ENCODE data around the gene PLCXD3. TPM values are rescaled to one million over a fixed set of nuclear protein-coding genes. Genes with fewer than 3 reads are reported as not detected.
A peak's percentile ranks its signal among the peaks of the same experiment; 100 is the strongest.
"Not testable (repeated sequence)": the region's sequence is repeated elsewhere in the genome, so short reads cannot be mapped to it uniquely, and the experiment has no call there.

The PLCXD3 gene
- total RNA-seq, 1 donor from 2014 or later, result 0.64 TPM

DNA sequence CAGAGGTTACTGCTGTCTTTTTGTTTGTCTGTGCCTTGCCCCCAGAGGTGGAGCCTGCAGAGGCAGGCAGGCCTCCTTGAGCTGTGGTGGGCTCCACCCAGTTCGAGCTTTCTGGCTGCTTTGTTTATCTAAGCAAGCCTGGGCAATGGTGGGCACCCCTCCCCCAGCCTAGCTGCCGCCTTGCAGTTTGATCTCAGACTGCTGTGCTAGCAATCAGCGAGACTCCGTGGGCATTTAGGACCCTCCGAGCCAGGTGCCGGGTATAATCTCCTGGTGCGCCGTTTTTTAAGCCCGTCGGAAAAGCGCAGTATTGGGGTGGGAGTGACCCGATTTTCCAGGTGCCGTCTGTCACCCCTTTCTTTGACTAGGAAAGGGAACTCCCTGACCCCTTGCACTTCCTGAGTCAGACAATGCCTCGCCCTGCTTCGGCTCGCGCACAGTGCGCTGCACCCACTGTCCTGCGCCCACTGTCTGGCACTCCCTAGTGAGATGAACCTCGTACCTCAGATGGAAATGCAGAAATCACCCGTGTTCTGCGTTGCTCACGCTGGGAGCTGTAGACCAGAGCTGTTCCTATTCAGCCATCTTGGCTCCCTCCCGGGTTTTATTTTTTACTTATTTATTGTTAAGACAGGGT is 16.8 kb downstream of the PLCXD3 start:
- not testable (repeated sequence) for DNase-seq (ENCODE audit: low read depth in 2 of 2)

DNA sequence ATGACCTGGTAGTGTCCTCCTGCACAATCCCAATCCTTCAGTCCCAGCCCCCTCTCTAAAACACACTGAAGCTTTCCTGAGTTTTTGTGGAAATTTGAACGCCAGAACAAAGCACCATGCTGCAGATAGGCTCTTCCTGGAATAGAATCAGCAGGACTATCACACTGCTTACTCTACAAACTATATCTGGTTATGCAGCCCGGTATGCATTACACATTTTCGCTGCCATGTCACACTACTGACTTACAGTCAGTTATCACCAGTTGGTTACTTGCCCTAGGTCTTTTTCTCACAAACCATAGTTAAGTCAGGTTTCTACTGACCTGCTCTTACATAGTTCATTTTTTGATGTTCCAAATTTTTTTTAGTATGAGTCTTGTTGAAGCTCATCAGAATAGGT is 24.9 kb downstream of the PLCXD3 start:
- no peak for DNase-seq (ENCODE audit: low read depth in 2 of 2)

DNA sequence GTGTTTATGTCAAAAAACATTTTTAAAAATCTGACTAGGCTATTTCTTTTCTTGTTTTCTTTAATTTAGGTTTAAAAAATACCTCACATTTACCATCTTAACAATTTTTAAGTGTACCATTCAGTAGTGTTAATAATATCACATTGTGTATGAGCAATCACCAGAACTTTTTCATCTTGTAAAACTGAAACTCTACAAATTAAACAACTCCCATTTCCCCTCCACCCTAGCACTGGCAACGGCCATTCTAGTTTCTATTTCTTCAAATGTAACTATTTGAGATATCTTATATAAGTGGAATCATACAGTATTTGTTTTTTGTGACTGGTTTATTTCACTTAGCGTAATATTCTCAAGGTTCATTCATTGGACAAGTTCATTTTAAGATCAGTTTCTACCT is 27.7 kb downstream of the PLCXD3 start:
- DNase-seq (ENCODE audit: low read depth in 2 of 2), result no peak

DNA sequence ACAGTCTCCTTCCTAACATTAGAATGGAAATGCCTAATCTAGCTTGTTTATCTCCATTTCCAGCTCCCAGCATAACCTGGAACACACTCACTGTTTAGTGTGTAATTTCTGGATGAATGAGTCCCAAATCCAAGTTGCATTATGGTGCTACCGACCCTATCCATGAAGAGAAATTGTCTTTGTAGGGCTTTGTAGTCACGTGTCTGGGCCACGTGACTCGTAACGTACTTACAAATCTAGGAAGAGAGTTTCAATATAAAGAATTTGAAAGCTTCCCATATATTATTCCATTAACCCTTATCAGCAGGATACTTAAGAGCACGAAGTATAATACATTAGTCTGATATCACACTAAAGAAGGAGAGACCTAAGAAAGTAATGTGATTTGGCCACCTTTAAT is 28.2 kb downstream of the PLCXD3 start:
- no peak for DNase-seq (ENCODE audit: low read depth in 2 of 2)

DNA sequence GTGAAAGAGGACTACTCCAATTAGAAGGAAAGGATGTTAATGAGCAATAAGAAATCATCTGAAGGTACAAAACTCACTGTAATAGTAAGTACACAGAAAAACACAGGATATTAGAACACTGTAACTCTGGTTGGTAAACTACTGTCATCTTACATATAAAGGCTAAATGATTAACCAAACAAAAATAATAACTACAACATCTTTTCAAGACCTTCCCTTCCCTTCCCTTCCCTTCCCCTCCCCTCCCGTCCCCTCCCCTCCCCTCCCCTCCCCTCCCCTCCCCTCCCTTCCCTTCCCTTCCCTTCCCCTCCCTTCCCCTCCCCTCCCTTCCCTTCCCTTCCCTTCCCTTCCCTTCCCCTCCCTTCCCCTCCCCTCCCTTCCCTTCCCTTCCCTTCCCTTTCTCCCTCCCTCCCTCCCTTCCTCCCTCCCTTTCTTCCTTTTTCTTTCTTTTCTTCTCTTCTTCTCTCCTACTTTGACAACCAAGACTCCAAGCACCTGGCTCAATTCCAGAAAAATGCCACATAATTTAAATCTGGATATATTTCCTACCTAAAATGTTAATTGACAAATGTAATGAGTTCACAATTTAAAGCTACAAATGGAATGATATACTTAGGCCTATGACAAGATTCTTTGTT is 38.7 kb downstream of the PLCXD3 start:
- DNase-seq (ENCODE audit: low read depth in 2 of 2), result not testable (repeated sequence)

DNA sequence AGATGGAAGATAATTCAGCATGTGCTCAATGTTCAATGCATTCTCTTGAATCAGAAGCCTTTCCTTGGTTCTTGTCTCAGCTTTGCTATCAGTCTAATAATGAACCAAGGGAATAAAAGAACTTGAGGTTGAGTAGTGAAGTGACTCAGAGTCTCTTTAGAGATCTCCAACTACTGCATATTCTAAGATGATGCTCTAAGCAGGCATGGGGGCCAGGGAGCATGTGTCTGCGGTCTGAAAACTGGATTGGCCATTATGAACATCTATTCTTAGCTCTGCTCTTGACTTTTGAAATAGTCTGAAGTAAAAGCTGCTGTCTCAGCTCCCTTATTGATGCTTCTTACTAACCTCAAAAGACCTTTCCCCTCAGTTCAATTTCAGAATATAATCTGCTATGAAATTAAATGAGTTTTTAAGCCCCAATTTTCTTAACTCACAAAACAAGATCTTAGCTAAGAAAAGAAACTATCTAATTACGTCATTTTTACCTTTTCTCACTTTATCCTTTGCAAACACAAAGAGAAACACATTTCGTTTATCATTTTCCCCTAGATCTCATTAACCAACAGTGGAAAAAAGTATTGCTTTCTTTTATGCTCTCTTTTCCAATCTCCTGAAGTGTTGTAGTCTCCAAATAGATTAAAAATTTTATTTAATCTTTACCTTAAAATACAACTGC is 44.8 kb downstream of the PLCXD3 start:
- no peak for DNase-seq (ENCODE audit: low read depth in 2 of 2)

DNA sequence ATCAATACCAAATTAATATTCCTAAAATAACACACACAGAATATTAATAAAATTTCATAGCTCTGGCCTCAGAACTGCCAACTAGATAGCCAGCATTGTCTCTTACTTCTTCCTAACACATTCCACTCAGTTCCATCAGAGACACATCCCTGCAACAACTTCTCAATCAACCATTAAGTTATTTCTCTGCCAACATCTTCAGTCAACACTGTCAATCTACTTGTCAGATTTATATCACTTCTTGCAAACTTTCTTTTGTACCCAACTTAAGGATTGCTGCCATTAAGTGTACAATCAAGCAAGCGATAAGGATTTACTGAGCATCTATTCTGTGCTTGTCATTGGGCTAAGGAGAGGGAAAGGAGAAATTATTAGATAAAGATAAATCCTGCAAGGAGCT is 50.8 kb downstream of the PLCXD3 start:
- DNase-seq (ENCODE audit: low read depth in 2 of 2), result no peak

DNA sequence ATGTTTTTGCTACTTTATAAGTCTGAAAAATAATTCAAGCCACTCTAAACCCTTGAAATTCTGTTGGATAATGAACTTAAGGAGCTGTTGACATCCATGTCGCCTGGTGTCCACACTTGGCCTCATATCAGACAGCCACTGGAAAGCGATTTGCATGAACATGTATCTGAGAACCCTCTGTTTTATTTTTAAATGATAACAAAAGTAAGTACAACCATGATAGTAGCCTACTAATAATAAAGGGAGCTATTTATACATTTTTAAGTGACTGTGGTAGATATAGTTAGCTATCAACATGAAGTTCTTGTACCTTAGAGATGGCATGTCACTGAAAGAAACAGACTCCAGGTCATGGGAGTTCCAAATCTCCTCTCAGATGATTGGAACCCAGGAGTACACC is 53.3 kb downstream of the PLCXD3 start:
- no peak for DNase-seq (ENCODE audit: low read depth in 2 of 2)

DNA sequence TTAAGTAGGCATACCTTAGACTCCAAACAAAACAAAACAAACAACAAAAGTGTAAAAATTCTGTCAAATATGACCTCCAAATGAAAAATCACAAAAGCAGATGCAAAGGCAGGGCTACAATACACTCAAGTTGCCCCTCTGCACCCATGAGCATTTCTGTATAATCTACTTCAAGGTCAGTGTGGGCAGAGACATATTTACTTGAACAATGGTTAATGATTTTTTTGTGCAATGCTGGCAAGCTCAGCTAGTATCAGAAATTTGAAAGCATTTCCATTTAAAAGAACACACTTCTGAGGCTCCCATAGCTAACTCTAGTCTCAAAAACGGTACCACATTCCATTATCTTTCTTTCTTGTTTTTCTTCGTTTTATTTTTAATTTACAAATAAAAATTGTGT is 57.9 kb downstream of the PLCXD3 start:
- no peak for DNase-seq (ENCODE audit: low read depth in 2 of 2)

DNA sequence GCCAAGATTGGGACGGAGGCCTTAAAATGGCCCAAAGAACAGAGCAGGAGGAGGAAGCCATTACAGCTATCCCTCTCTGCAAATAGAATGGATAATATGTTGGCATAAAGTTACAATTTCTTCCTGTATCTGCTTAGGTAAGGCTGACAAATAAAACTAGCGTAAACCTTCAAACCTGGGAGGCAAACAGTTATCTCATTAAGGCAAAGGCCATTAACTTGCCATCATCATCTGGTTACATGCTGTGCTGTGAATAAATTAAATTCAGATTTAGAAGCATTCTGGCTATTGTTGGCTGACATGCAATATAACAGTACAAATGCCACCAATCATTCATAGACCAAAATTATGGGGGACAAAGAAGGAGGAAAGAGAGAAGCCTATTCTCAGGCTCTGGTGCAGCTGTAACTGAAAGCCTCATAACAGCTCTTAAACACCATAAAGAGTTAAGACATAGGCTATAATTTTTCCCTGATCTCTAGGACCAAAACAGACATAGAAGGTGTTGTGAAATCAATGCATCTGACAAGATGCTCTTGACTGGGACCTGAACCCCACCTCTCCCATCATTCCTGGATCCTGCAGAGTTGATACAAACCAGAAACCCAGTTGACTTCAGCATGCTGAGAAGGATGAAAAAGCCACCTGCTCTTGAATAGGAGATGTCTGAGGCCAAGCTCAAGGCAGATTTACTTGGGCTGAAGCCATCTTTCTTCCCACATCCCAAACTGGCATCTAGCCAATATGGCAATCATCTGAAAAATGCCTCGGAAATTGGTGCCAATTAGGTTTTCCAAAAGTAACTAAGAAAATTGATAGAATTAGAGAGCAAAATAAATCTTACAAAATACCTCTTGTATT is 62.5 kb downstream of the PLCXD3 start:
- DNase-seq (ENCODE audit: low read depth in 2 of 2), result no peak

DNA sequence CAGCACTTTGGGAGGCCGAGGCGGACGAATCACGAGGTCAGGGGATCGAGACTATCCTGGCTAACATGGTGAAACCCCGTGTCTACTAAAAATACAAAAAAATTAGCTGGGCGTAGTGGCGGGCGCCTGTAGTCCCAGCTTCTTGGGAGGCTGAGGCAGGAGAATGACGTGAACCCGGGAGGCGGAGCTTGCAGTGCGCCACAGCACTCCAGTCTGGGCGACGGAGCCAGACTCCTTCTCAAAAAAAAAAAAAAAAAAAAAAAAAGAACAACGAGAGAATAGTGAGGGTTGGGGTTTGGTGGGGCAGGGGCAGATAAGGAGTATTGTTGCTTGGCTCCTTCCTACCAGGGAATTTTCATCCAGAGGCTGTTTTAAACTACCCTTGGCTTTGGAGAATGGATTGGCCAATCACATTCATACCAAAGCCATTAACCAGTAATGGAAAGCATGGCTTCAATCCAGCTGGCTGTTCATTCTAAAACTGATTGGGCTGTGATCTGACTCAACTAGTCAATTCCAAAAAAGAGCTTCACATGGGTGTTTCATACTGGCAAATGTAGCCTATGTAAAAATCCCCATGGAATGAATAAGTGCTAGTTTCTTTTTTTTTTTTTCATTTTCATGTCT is 64.4 kb downstream of the PLCXD3 start:
- no peak for DNase-seq (ENCODE audit: low read depth in 2 of 2)

DNA sequence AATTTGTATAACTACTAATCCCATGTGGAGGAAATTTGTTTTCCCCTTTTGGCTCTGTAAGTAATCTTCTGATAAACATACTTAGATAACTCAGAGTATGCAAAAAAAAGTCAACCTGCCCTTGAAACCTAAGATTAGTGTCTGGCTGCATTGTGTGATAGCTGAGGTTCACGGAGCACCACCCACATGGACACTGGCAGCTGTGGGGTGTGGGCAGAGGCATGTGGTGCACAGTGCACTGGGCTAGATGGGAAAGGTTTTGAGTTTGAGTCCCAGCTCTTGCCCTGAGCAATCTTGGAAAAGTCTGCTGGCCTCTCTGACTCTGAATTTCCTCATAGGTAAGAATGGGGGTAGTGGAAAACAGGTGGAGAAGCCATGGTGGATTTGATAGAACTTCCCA is 75.1 kb downstream of the PLCXD3 start:
- no peak for DNase-seq (ENCODE audit: low read depth in 2 of 2)

DNA sequence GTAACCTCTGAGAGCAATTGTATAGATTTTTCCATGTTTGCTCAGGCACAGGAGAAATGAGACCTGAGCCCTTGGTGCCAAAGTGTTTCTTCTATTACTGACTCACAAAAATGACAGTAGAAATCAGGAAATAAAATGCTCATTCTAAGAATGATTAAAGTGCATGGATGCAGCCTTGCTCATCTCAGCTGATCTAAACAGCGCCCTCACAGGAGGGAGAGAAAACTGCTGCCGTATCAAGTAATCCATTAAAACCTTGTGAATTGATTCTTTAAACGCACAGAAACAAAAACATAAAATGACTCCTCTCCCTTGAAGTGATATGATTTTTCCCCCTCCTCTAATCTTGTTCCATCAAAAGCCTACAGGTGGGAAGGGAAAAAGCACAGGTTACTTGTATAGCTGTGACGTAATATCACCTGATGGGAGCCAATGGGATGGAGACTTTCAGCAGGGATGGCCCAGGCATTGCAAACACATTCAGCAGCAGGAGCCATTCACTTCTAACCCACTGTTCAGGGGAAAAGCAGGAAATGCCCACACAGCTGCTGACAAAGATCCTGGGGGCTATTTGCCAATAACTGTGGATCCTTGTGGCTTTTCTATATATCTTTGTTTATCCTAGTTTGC is 76.7 kb downstream of the PLCXD3 start:
- peak in 1 of 2 donors; percentile 3 for DNase-seq (ENCODE audit: low read depth in 2 of 2)

DNA sequence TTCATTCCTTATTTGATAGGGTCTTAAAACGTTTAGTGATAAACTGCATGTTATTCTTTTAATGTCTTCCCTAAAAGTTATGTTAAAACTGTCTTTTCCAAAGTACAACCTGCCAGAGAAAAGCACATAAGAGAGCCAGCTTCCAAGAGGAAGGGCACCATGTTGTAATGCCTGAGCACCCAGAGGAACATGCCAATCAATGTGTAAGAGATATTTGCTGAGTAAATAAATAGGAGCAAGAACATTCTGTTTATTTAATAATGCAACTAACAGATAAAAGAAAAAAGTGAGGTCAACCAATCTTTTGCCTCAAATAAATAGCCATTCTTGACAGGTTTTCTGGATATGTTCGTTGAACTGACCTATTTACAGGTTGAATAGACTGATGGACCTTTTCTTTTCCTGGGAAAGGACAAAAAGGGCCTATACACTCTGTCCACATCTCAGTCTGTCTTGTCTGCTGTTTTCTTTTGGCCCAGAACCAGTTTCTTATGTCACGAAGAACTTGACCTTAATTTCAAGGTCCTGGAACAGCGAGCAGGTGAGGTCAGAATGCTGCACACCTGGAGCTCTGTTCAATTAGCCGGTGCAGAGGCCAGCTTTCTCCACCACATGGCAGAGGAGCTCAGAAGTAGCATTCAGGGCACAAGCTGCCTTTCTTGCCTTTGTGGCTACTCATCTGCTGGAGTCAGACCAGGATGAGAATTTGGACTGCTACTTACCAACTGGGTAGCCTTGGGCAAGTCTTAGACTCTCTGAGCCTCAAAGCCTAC is 77.7 kb downstream of the PLCXD3 start:
- no peak for DNase-seq (ENCODE audit: low read depth in 2 of 2)

DNA sequence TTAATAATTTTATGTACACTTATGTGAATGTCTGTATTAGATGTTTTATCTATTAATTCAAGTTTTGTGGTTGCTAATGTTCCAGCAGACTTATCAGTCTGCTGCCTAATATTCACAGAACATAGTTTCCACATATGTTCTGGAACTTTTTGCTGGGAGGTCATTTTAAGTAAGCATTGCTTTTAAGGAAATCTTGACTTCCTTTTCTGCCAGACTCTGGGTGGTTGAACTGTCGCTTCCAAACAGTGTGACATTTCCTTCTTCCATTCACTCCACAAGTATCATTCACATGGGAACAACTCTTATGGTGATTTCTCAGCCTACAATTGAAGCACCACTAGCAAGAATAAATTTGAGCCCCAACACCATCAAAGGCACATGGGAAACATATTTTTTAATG is 82.9 kb downstream of the PLCXD3 start:
- DNase-seq (ENCODE audit: low read depth in 2 of 2), result no peak

DNA sequence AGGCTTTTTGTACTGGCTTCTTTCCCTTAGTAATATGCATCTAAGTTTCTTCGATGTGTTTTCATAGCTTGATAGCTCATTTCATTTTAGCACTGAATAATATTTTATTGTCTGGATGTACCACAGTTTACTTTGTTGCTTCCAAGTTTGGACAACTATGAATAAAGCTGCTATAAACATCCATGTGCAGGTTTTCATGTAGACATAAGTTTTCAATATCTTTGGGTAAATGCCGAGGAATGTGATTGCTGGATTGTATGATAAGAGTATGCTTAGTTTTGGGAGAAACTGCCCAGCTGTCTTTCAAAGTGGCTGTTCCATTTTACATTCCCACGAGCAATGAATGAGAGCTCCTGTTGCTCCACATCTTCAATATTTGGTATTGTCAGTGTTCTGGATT is 84.7 kb downstream of the PLCXD3 start:
- no peak for DNase-seq (ENCODE audit: low read depth in 2 of 2)

DNA sequence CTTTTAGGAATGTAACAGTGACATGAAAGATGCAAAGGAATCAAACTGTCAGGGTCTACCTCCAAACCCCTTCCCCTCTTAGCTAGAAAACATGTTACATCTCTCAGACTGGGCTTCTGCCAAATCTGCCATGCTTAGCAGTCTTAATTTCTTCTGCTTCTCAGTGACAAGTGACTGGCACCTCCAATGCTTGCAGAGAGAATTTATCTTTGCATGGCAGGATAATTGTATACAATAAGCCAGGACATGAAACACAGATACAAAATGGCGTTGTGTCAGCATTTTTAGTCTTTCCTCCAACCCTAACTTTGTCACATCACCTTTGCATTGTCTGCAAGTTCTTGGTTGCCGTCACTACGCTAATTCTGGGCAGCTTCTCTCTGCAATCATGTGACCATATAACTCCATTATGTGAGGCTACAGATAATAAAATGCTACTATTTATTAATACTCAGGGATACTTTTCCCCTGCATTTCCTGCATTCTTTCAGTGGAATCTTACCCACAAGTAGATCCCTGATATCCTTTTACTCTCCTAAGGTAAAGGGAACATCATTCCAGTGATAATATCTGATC is 89.8 kb downstream of the PLCXD3 start:
- no peak for DNase-seq (ENCODE audit: low read depth in 2 of 2)

DNA sequence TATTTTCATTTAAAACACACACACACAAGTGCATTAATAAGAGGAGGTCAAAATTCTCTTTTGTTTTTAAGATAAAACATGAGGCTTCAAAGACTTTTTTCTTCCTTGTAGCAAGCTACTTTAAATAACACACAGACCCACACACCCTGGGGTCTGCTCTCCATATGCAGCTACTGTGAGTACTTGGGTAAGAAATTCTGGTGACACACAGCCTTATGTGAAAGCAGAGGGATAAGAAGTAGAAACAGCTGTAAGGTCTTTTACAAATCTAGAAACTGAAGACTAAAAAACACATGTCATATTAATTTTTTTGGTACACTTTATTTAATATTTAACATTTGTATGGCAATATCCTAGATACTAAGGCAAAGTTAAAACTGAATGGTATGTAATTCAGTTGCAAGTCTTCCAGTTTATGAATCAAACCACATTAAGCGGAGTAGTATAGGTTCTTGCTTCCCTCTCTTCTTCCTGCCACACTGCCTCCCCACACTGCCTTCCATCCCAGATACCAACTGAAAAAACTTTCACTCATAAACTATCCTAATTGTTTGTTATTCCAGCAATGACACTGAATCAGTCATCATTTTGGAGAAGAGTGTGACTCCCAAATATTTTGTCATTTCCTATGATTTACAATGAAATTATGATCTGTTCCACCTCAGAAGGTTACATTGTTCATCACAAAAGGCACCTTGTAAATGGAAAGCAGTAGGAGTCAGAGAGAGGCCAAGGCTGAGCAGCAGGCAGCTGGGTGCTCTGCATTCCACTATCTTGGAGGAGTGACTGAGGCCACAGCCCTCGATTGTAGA is 92.0 kb downstream of the PLCXD3 start:
- DNase-seq (ENCODE audit: low read depth in 2 of 2), result peak in 1 of 2 donors; percentile 26

DNA sequence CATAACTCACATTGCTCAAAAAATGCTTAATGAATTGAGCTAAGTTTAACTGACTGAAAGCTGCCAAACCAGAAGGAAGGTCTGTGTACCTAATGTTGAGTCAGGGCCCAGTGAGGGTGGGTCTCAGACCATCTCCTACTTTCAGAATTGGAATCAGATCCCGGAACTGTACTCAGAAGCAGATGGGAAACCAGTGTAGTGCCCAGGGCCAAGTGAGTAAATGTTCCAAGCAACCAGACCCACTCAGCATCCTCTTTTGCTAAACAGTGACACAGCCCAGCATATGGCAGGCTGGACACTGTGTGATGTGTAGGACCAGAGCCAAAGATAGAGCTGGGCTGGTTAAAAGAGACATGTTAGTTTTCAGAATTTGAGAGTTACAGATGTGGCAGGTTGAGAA is 94.1 kb downstream of the PLCXD3 start:
- DNase-seq (ENCODE audit: low read depth in 2 of 2), result no peak

All from dermis microvascular lymphatic vessel endothelial cell (primary cell).